GM23338 (cell line): ENCODE data around the gene TUFT1. TPM values are rescaled to one million over a fixed set of nuclear protein-coding genes. Genes with fewer than 3 reads are reported as not detected.

ENCODE experiments used
- ATAC-seq: fragments of 200-7000 bp; cut with Tn5 transposase; 3 replicates; pipeline ENCODE4 v1.9.1; 2020
- DNase-seq: peaks from one replicate; pipeline ENCODE4 v3.0.0-alpha.2; 2015; ENCODE audit warnings: low spot score
- H2AFZ ChIP-seq: fragments of 200-600 bp; sonication (generic); 2 replicates; pipeline ENCODE4 v1.8.0; 2016; ENCODE audit warnings: antibody characterized with exemption, mild to moderate bottlenecking, moderate library complexity
- H3F3A ChIP-seq: fragments of 200-600 bp; sonication (generic); replicated peaks from 2 replicates; pipeline ENCODE4 v1.8.0; 2017; ENCODE audit warnings: antibody characterized with exemption, mixed run types, low read depth
- H3K27ac ChIP-seq: fragments of 200-600 bp; sonication (generic); 2 replicates; pipeline ENCODE4 v1.6.1; 2016; ENCODE audit warnings: low read depth
- H3K27me3 ChIP-seq: fragments of 200-600 bp; sonication (generic); 2 replicates; pipeline ENCODE4 v1.8.0; 2016; ENCODE audit warnings: mild to moderate bottlenecking, mixed run types, moderate library complexity; ENCODE audit not compliant: insufficient read depth
- H3K36me3 ChIP-seq: fragments of 200-600 bp; sonication (generic); 2 replicates; pipeline ENCODE4 v1.8.0; 2016; ENCODE audit warnings: mild to moderate bottlenecking; ENCODE audit not compliant: insufficient read depth
- H3K4me1 ChIP-seq: fragments of 200-600 bp; sonication (generic); 2 replicates; pipeline ENCODE4 v1.8.0; 2016; ENCODE audit warnings: mild to moderate bottlenecking, moderate library complexity; ENCODE audit not compliant: insufficient read depth
- H3K4me2 ChIP-seq: fragments of 200-600 bp; sonication (generic); 2 replicates; pipeline ENCODE4 v1.7.1; 2017; ENCODE audit warnings: mixed run types
- H3K4me3 ChIP-seq: fragments of 200-600 bp; sonication (generic); 2 replicates; pipeline ENCODE4 v1.6.1; 2016; ENCODE audit warnings: mixed run types
- H3K79me2 ChIP-seq: fragments of 200-600 bp; sonication (generic); replicated peaks from 2 replicates; pipeline ENCODE4 v1.8.0; 2017; ENCODE audit warnings: mild to moderate bottlenecking; ENCODE audit not compliant: insufficient read depth
- H3K9me2 ChIP-seq: fragments of 200-600 bp; sonication (generic); 2 replicates; pipeline ENCODE4 v1.8.0; 2017; ENCODE audit not compliant: insufficient read depth
- H4K20me1 ChIP-seq: fragments of 200-600 bp; sonication (generic); replicated peaks from 2 replicates; pipeline ENCODE4 v1.8.0; 2017; ENCODE audit warnings: mild to moderate bottlenecking; ENCODE audit not compliant: insufficient read depth
- H3K27ac Mint-ChIP-seq: 2 replicates; pipeline ENCODE4 v1.8.0; 2020; ENCODE audit warnings: inconsistent platforms, mild to moderate bottlenecking, moderate library complexity, mixed read lengths
- H3K27me3 Mint-ChIP-seq: 3 replicates; pipeline ENCODE4 v1.8.0; 2022; ENCODE audit warnings: low read depth, mild to moderate bottlenecking, moderate library complexity, mixed read lengths, inconsistent platforms; ENCODE audit not compliant: insufficient read depth, poor library complexity
- H3K36me3 Mint-ChIP-seq: 3 replicates; pipeline ENCODE4 v1.8.0; 2021; ENCODE audit warnings: low read depth, mild to moderate bottlenecking, inconsistent platforms, moderate library complexity, mixed read lengths
- H3K4me1 Mint-ChIP-seq: 3 replicates; pipeline ENCODE4 v1.8.0; 2020; ENCODE audit warnings: mild to moderate bottlenecking, inconsistent platforms, mixed read lengths
- H3K4me3 Mint-ChIP-seq: 3 replicates; pipeline ENCODE4 v1.8.0; 2021; ENCODE audit warnings: moderate library complexity, mild to moderate bottlenecking, inconsistent platforms, mixed read lengths
- H3K9me3 Mint-ChIP-seq: 3 replicates; pipeline ENCODE4 v1.8.0; 2020; ENCODE audit warnings: moderate library complexity, mild to moderate bottlenecking, inconsistent platforms, mixed read lengths
- CREB1 ChIP-seq: fragments of 250-450 bp; sonication (Bioruptor Pico); IDR thresholded peaks from 2 replicates; pipeline ENCODE4 v1.5.0; 2020; ENCODE audit warnings: low read depth, mild to moderate bottlenecking, moderate library complexity
- CTCF ChIP-seq, 2 experiments: fragments of 200-600 bp in 1 of 2; sonication (generic) in 1 of 2; conservative IDR thresholded peaks; 2 replicates each; pipeline versions ENCODE4 v1.5.1 to v1.6.1; 2016 to 2017; ENCODE audit warnings: antibody characterized with exemption in 2 of 2, low read depth in 2 of 2, mild to moderate bottlenecking in 2 of 2, moderate library complexity in 1 of 2
- ETS1 ChIP-seq: IDR thresholded peaks from 2 replicates; pipeline ENCODE4 v1.6.1; 2016; ENCODE audit warnings: antibody characterized with exemption
- EZH2 ChIP-seq: fragments of 200-600 bp; sonication (generic); IDR thresholded peaks from one replicate; pipeline ENCODE4 v1.8.0; 2017; ENCODE audit warnings: antibody characterized with exemption, mild to moderate bottlenecking, low read depth; ENCODE audit not compliant: unreplicated experiment
- EZH2phosphoT487 ChIP-seq: fragments of 200-600 bp; sonication (generic); IDR thresholded peaks from one replicate; pipeline ENCODE4 v1.8.1; 2018; ENCODE audit warnings: antibody characterized with exemption; ENCODE audit not compliant: unreplicated experiment
- NANOG ChIP-seq: IDR thresholded peaks from 2 replicates; pipeline ENCODE4 v1.6.1; 2016; ENCODE audit warnings: antibody characterized with exemption, borderline replicate concordance
- POLR2AphosphoS5 ChIP-seq: IDR thresholded peaks from 2 replicates; pipeline ENCODE4 v1.6.1; 2016; ENCODE audit warnings: antibody characterized with exemption, low read depth
- STAT1 ChIP-seq: IDR thresholded peaks from one replicate; pipeline ENCODE4 v1.6.1; 2016; ENCODE audit warnings: antibody characterized with exemption; ENCODE audit not compliant: unreplicated experiment
- ZNF114 ChIP-seq: fragments of 250-450 bp; sonication (Bioruptor Pico); IDR thresholded peaks from 2 replicates; pipeline ENCODE4 v1.5.0; 2020; ENCODE audit warnings: mild to moderate bottlenecking, moderate library complexity
- ZNF331 ChIP-seq: fragments of 250-450 bp; sonication (Bioruptor Pico); IDR thresholded peaks from 2 replicates; pipeline ENCODE4 v1.5.0; 2020; ENCODE audit warnings: low read depth, mild to moderate bottlenecking, moderate library complexity
- ZNF462 ChIP-seq: fragments of 250-450 bp; sonication (Bioruptor Pico); IDR thresholded peaks from 2 replicates; pipeline ENCODE4 v1.5.0; 2020; ENCODE audit warnings: mild to moderate bottlenecking, moderate library complexity
- polyA plus RNA-seq: library from polyadenylated mRNA; unstranded; fragments of >200 nt; fragmentation: Nextera tagmentation; extraction: Ambion mirVana; gene quantifications from 2 replicates; pipeline ENCODE4 v1.2.1, GENCODE V29; 2016
- total RNA-seq: library from RNA; depleted of rRNA; stranded (reverse); fragments of >200 nt; shearing (Covaris generic); gene quantifications from 2 replicates; pipeline ENCODE4 v1.2.3, GENCODE V29; 2014

Gene TUFT1
- total and polyA plus RNA-seq, 2 experiments from 2014 or later, result 6.0 to 11.9 TPM

- TF ChIP-seq CTCF (conservative IDR thresholded peaks at IDR 0.05; ENCODE audit: low read depth in 2 of 2) (no peak), ZNF114 (CRISPR knock-in tag) (no peak)
These were observed 72.6 kb downstream of the TUFT1 start (continued) for GRCh38 chr1:151612501-151613281.

GRCh38 chr1:151613282-151613780 lies 73.2 kb downstream of the TUFT1 start:
- H3K27me3 Mint-ChIP-seq, result peaks cover 3% of the 10 kb centered on the region
- ATAC-seq (peak; percentile 8), DNase-seq (peak; percentile 32)
- no peaks in the 10 kb centered on the region; the same call in 2 of the 3 replicates for H3K36me3 Mint-ChIP-seq
- H3K4me1 Mint-ChIP-seq, result peaks cover 13% of the 10 kb centered on the region
- peak overlapping the region; percentile 94 for H3K4me2 ChIP-seq
- no peaks in the 10 kb centered on the region; the same call in 1 of the 2 replicates for H3K4me1 ChIP-seq
- peak overlapping the region; percentile 47 for H3K27ac Mint-ChIP-seq
- H3K27ac ChIP-seq, result peak overlapping the region; percentile 77; the same call in 1 of the 2 replicates
- 0 out of 2 replicates have a peak overlapping the region, but pooled peaks have one; percentile 88 for H2AFZ ChIP-seq
- H3K4me3 Mint-ChIP-seq, result peak overlapping the region; percentile 89
- H3K9me2 ChIP-seq, result no peaks in the 10 kb centered on the region
- H3K79me2 ChIP-seq, result peaks cover 58% of the 10 kb centered on the region
- H3K9me3 Mint-ChIP-seq, result no peaks in the 10 kb centered on the region
- no peaks in the 10 kb centered on the region for H3F3A ChIP-seq
- H3K36me3 ChIP-seq, result 0 out of 2 replicates have a peak, but pooled peaks cover 3% of the 10 kb centered on the region
- H4K20me1 ChIP-seq, result peaks cover 13% of the 10 kb centered on the region; the same call in 1 of the 2 replicates
- H3K27me3 ChIP-seq, result no peaks in the 10 kb centered on the region
- H3K4me3 ChIP-seq, result peak overlapping the region; percentile 89
- TF ChIP-seq ZNF462 (CRISPR knock-in tag), result no peak
- TF ChIP-seq STAT1, result no peak
- TF ChIP-seq CTCF (conservative IDR thresholded peaks at IDR 0.05; ENCODE audit: low read depth in 2 of 2), result no peak
- no peak for TF ChIP-seq EZH2
- no peak for TF ChIP-seq ZNF331 (CRISPR knock-in tag)
- TF ChIP-seq EZH2phosphoT487, result no peak
- TF ChIP-seq ETS1, result no peak
- no peak for TF ChIP-seq CREB1 (CRISPR knock-in tag)
- TF ChIP-seq ZNF114 (CRISPR knock-in tag), result no peak
- TF ChIP-seq POLR2AphosphoS5, result no peak
- no peak for TF ChIP-seq NANOG
